Gastroesophageal sphincter (tissue), 4 donors: Measurements from ENCODE around the gene NNAT. TPM values are rescaled to one million over a fixed set of nuclear protein-coding genes. Genes with fewer than 3 reads are reported as not detected.

Experiments used
- ATAC-seq: fragments of 150-250 bp; one replicate; pipeline ENCODE4 v1.9.1; 2016; ENCODE audit warnings: mild to moderate bottlenecking, moderate library complexity
- H3K27ac ChIP-seq, 4 donors: fragments of 200-600 bp; sonication (generic) in 3 of 4; 1 replicate in 3 of 4; 2 replicates in 1 of 4; pipeline ENCODE4 v1.5.1; 2016 to 2019
- H3K27me3 ChIP-seq: fragments of 200-600 bp; sonication (generic); one replicate; pipeline ENCODE4 v1.5.1; 2019
- H3K36me3 ChIP-seq, 2 donors: fragments of 200-600 bp; sonication (generic); one replicate each; pipeline ENCODE4 v1.5.1; 2019; ENCODE audit warnings: control low read depth in 1 of 2
- H3K4me1 ChIP-seq, 3 donors: fragments of 200-600 bp; sonication (generic); 1 replicate in 2 of 3; 2 replicates in 1 of 3; pipeline ENCODE4 v1.5.1; 2016 to 2019; ENCODE audit warnings: control low read depth in 2 of 3
- H3K4me3 ChIP-seq, 2 donors: fragments of 200-600 bp; sonication (generic); one replicate each; pipeline ENCODE4 v1.5.1; 2019; ENCODE audit warnings: mild to moderate bottlenecking in 1 of 2, moderate library complexity in 1 of 2
- H3K9me3 ChIP-seq, 3 donors: fragments of 200-600 bp; sonication (generic); one replicate each; pipeline ENCODE4 v1.5.1; 2017 to 2019; ENCODE audit warnings: control low read depth in 2 of 3
- CTCF ChIP-seq, 4 experiments: fragments of 200-600 bp in 2 of 4; fragments of 450-650 bp in 2 of 4; sonication (generic) in 1 of 4; IDR thresholded peaks; one replicate each; pipeline ENCODE4 v1.5.1; 2017 to 2019; ENCODE audit warnings: antibody characterized with exemption in 4 of 4, mild to moderate bottlenecking in 2 of 4, moderate library complexity in 2 of 4
- EP300 ChIP-seq: sonication (generic); formaldehyde crosslinking; IDR thresholded peaks from one replicate; pipeline ENCODE4 v1.6.1; 2017; ENCODE audit warnings: antibody characterized with exemption, mild to moderate bottlenecking
- POLR2A ChIP-seq, 2 donors: fragments of 450-650 bp; IDR thresholded peaks; one replicate each; pipeline ENCODE4 v1.6.1; 2017; ENCODE audit warnings: antibody characterized with exemption in 2 of 2, mild to moderate bottlenecking in 2 of 2, moderate library complexity in 1 of 2
- POLR2AphosphoS5 ChIP-seq: sonication (generic); formaldehyde crosslinking; IDR thresholded peaks from one replicate; pipeline ENCODE4 v1.6.1; 2017; ENCODE audit warnings: antibody characterized with exemption
- WGBS, 2 donors: methylation state at CpG; one replicate each; pipeline ENCODE4 v1.1.5; 2018; ENCODE audit warnings: low coverage in 1 of 2; 5-methylcytosine and 5-hydroxymethylcytosine counted together
- total RNA-seq, 4 donors: library from RNA; depleted of rRNA; stranded (reverse); fragments of >200 nt; gene quantifications; one replicate each; pipeline ENCODE4 v1.1.0, GENCODE V29; 2016

Gene NNAT
- total RNA-seq, 4 donors from 2014 or later, result 3.3 to 8.8 (median 7.7) TPM

GRCh38 chr20:37519508-37520418, 1.3 kb upstream of the NNAT start:
- Histone ChIP-seq H3K27me3 (no peaks in the 10 kb centered on the region), H3K9me3 (no peaks in the 10 kb centered on the region), H3K4me1 (peaks cover 0 to 96% (median 30%) of the 10 kb centered on the region in 3 donors), H3K36me3 (peaks cover 0 to 48% of the 10 kb centered on the region in 2 donors), H3K27ac (peak overlapping the region; percentile 66 to 98 (median 87)), H3K4me3 (peak overlapping the region in 1 of 2 donors; percentile 29)
- 40 to 54% methylated on average over 2 to 6 of the region's 39 CpGs for WGBS, 2 donors
- TF ChIP-seq EP300 (no peak), CTCF (IDR thresholded peaks at IDR 0.05) (peak in 2 of 4 experiments; percentile 11 to 20)
- ATAC-seq, result peak; percentile 29

DNA sequence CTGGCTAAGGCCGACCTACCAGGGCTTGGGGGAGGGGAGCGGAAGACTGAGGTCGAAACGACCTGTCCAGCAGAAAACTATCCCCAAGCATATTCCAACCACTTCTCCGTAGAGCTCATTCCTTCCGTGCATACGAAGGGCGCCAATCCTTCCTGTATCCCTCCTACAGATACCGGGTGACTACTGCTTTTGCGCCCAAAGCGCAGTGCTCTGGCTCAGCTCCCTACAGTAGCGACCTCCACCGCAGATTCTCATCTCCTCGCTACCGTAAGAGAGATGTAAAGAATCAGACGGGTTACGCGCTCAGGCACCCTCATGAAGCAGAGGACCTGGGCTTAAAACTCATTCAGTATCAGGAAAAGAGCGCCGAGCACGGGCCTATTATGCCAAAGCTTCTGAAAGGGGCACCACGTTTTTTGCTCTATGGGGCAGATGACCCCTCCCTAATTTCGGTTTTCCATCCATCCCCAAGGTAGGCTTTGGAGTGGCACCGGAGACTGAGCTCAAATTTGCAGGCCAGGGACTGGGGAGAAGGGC, 563 bp upstream of the NNAT start:
- Histone ChIP-seq H3K4me3 (no peak overlapping the region), H3K9me3 (no peaks in the 10 kb centered on the region), H3K4me1 (peaks cover 0 to 99% (median 37%) of the 10 kb centered on the region in 3 donors), H3K36me3 (peaks cover 0 to 41% of the 10 kb centered on the region in 2 donors), H3K27me3 (no peaks in the 10 kb centered on the region), H3K27ac (peak overlapping the region in 3 of 4 donors; percentile 84 to 98 (median 90))
- no peak for TF ChIP-seq EP300
- TF ChIP-seq CTCF (IDR thresholded peaks at IDR 0.05), result no peak
- TF ChIP-seq POLR2A (IDR thresholded peaks at IDR 0.05), result no peak
- TF ChIP-seq POLR2AphosphoS5, result no peak
- no peak for ATAC-seq
- WGBS, 2 donors, result 80 to 98% methylated on average over 1 to 10 of the region's 24 CpGs

DNA sequence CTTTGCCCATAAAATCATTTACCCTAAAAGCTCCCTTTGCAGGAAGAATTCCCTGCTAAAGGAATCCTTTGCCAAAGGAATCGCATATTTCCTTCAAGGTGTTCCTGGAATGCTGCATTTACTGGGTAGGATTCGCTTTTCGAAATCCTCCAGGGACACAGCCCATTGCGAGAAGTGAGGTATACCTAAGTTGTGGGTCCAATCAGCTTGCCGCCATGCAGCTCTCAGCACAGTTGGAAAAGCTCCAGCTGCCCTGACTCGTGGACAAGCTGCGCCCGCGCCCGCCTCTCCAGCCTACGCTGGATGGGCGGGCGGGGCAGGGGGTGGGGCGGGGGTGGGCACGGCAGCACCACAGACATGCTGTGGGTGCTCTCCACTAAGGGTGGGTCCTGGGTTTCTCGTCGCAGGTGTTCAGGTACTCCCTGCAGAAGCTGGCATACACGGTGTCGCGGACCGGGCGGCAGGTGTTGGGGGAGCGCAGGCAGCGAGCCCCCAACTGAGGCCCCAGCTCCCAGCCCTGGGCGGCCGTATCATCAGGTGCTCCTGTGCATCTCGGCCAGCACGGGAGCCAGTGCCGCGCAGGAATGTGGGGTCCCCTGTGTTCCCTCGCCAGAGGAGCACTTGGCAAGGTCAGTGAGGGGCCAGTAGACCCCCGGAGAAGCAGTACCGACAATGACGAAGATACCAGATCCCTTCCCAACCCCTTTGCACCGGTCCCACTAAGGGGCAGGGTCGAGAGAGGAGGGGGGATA, 1.4 kb downstream of the NNAT start:
- TF ChIP-seq POLR2A (IDR thresholded peaks at IDR 0.05), result no peak
- no peak for TF ChIP-seq POLR2AphosphoS5
- TF ChIP-seq EP300, result no peak
- TF ChIP-seq CTCF (IDR thresholded peaks at IDR 0.05), result no peak
- H3K36me3 ChIP-seq, result peaks cover 0 to 22% of the 10 kb centered on the region in 2 donors
- H3K27ac ChIP-seq, result peak overlapping the region in 3 of 4 donors; percentile 21 to 98 (median 54)
- H3K27me3 ChIP-seq, result no peaks in the 10 kb centered on the region
- H3K4me3 ChIP-seq, result peak overlapping the region in 1 of 2 donors; percentile 45
- ATAC-seq, result no peak
- H3K4me1 ChIP-seq, result peaks cover 0 to 92% (median 44%) of the 10 kb centered on the region in 3 donors
- H3K9me3 ChIP-seq, result no peaks in the 10 kb centered on the region
- WGBS, 2 donors, result 79 to 81% methylated on average over 4 to 8 of the region's 36 CpGs

DNA sequence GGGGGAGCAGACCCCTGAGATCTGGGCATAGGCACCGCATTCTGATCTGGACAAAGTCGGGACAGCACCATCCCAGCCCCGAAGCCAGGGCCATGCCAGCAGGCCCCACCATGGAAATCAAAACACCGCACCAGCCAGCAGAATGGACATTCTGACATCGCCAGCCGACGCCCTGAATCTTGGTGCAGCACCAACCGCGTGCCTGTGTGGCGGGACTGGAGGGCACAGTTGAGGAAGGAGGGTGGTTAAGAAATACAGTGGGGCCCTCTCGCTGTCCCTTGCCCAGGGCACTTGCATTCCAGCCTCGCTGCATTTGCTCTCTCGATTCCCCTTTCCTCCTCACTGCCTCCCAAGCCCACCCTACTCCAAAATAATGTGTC, 2.0 kb downstream of the NNAT start:
- no peak overlapping the region for H3K4me3 ChIP-seq
- TF ChIP-seq EP300 (no peak), POLR2AphosphoS5 (no peak), CTCF (IDR thresholded peaks at IDR 0.05) (no peak), POLR2A (IDR thresholded peaks at IDR 0.05) (no peak)
- 81 to 100% methylated on average over 1 to 11 of the region's 13 CpGs for WGBS, 2 donors
- no peaks in the 10 kb centered on the region for H3K9me3 ChIP-seq
- peaks cover 0 to 86% (median 44%) of the 10 kb centered on the region in 3 donors for H3K4me1 ChIP-seq
- H3K36me3 ChIP-seq, result peaks cover 0 to 16% of the 10 kb centered on the region in 2 donors
- H3K27me3 ChIP-seq, result no peaks in the 10 kb centered on the region
- peak overlapping the region in 3 of 4 donors; percentile 21 to 98 (median 54) for H3K27ac ChIP-seq
- no peak for ATAC-seq
